SK-N-SH treated with all-trans-retinoic acid at 6 μM for 48 hours (cell line): Measurements from ENCODE around the gene KRT25.

Source experiments
- TCF4 ChIP-seq: fragments of 250-450 bp; sonication (Bioruptor Pico); IDR thresholded peaks from 2 replicates; pipeline ENCODE4 v1.8.0; 2021; ENCODE audit warnings: mild to moderate bottlenecking, moderate library complexity, borderline replicate concordance
- ZFP30 ChIP-seq: fragments of 450-650 bp; formaldehyde crosslinking; IDR thresholded peaks from 2 replicates; pipeline ENCODE4 v1.5.0; 2022; ENCODE audit warnings: mild to moderate bottlenecking, moderate library complexity
- ZNF70 ChIP-seq: fragments of 450-650 bp; formaldehyde crosslinking; IDR thresholded peaks from 2 replicates; pipeline ENCODE4 v1.5.0; 2020; ENCODE audit warnings: mild to moderate bottlenecking, moderate library complexity
- TF ChIP-seq, protein P1 (sequence below): fragments of 250-450 bp; sonication (Bioruptor Pico); IDR thresholded peaks from 2 replicates; pipeline ENCODE4 v1.8.0; 2020; ENCODE audit warnings: mild to moderate bottlenecking, moderate library complexity, borderline replicate concordance

DNA sequence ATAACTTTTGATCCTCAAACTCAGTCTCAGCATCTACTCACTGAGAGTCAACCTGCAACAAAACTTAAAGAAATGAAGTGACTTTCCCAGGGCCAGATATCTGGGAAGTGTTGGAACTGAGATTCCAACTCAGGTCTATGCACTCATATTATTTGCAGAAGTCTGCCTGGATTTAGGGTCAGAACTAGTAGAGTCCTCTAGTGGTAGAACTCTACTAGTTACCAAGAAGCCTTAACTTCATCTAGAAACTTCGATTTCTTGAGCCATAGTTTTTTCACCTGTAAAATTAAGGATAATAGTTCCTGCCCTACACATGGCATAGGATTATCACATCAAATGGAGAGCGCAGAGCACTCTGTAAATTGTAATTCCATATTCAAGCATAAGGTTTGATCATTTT, 28.2 kb downstream of the KRT25 start:
- TF ChIP-seq ZNF70 (CRISPR knock-in tag) = no peak
- TF ChIP-seq ZFP30 = no peak
- TF ChIP-seq TCF4 = no peak
- TF ChIP-seq, protein P1, sequence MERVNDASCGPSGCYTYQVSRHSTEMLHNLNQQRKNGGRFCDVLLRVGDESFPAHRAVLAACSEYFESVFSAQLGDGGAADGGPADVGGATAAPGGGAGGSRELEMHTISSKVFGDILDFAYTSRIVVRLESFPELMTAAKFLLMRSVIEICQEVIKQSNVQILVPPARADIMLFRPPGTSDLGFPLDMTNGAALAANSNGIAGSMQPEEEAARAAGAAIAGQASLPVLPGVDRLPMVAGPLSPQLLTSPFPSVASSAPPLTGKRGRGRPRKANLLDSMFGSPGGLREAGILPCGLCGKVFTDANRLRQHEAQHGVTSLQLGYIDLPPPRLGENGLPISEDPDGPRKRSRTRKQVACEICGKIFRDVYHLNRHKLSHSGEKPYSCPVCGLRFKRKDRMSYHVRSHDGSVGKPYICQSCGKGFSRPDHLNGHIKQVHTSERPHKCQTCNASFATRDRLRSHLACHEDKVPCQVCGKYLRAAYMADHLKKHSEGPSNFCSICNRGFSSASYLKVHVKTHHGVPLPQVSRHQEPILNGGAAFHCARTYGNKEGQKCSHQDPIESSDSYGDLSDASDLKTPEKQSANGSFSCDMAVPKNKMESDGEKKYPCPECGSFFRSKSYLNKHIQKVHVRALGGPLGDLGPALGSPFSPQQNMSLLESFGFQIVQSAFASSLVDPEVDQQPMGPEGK = no peak
